NCI-H1694 treated with DMSO at 0.1 percent for 48 hours (cell line): ENCODE data around the gene MRPL55.

Experiments used
- DNase-seq: peaks from one replicate; lab custom pipeline; 2025; lab: John Stamatoyannopoulos, UW

Gene MRPL55

GRCh38 chr1:228068359-228068758 is 40.7 kb downstream of the MRPL55 start:
- no peak for DNase-seq

GRCh38 chr1:228066891-228067654 is 42.0 kb downstream of the MRPL55 start:
- no peak for DNase-seq

- DNase-seq, result no peak
These were observed 42.7 kb downstream of the MRPL55 start for GRCh38 chr1:228066416-228066815.

GRCh38 chr1:228065543-228066347 is 43.4 kb downstream of the MRPL55 start:
- no peak for DNase-seq

GRCh38 chr1:228064741-228065542 is 44.2 kb downstream of the MRPL55 start:
- DNase-seq, result no peak

GRCh38 chr1:228064296-228064695 is 44.8 kb downstream of the MRPL55 start:
- no peak for DNase-seq

- DNase-seq, result no peak
These were observed 45.6 kb downstream of the MRPL55 start for GRCh38 chr1:228063251-228064191.

GRCh38 chr1:228062812-228063211 is 46.3 kb downstream of the MRPL55 start:
- DNase-seq, result no peak

GRCh38 chr1:228062085-228062791 is 46.9 kb downstream of the MRPL55 start:
- DNase-seq, result no peak

GRCh38 chr1:228061411-228062084 is 47.6 kb downstream of the MRPL55 start:
- DNase-seq, result no peak

GRCh38 chr1:228060458-228061190 is 48.5 kb downstream of the MRPL55 start:
- no peak for DNase-seq

GRCh38 chr1:228059634-228060457 is 49.3 kb downstream of the MRPL55 start:
- DNase-seq, result no peak

GRCh38 chr1:228058949-228059633 is 50.0 kb downstream of the MRPL55 start:
- no peak for DNase-seq

GRCh38 chr1:228058172-228058948 is 50.7 kb downstream of the MRPL55 start:
- DNase-seq, result no peak
